SKM-1 treated with dmso at 0.1 percent for 144 hours (cell line): Measurements from ENCODE around the gene RBM12.

Experiments used
- DNase-seq: peaks from one replicate; lab custom pipeline; 2025; ENCODE audit not compliant: unreplicated experiment; lab: John Stamatoyannopoulos, UW

Gene RBM12

GRCh38 chr20:35602851-35603495 lies 61.7 kb downstream of the RBM12 start:
- no peak for DNase-seq

GRCh38 chr20:35601990-35602389 lies 62.7 kb downstream of the RBM12 start:
- no peak for DNase-seq

GRCh38 chr20:35600993-35601973 lies 63.4 kb downstream of the RBM12 start:
- peak; percentile 50 for DNase-seq

GRCh38 chr20:35600176-35600992 lies 64.3 kb downstream of the RBM12 start:
- no peak for DNase-seq

- DNase-seq: no peak
These were observed 65.0 kb downstream of the RBM12 start for GRCh38 chr20:35599776-35600120.
